Measurements from ENCODE around the gene ZBTB49. TPM values are rescaled to one million over a fixed set of nuclear protein-coding genes. Genes with fewer than 3 reads are reported as not detected.

Gene ZBTB49
- total RNA-seq, 2 donors from 2014 or later = 3.0 to 6.1 TPM

DNA sequence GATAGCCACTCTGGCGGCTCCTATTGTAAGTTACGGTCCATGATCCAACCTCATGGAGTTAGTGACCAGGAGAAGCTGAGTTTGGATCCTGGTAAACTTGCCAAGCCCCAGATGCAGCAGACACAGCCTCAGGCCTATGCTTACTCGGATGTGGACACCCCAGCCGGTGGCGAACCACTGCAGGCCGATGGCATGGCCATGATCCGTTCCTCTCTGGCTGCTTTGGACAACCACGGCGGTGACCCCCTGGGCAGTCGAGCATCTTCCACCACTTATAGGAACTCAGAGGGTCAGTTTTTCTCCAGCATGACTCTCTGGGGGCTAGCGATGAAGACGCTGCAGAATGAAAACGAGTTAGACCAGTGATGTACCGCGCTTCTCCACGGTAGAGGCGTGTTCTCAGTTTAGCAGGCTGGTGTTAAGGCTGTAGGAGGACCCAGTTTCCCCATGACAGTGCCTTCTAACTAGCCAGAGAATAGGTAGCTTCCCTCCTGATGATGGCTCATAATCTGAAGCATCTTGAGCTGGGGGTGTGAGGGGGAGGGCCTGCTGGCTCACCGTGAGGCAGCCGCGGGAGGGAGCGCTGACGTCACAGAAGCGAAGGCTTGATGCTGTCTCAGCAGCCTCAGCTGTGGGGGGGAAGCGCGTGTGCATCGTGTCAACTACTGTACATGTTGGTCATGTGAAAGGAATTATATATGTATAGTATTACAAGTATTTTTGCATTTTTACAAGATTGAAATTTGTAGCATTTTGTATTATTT lies 31.1 kb downstream of the ZBTB49 start:
- no peak for ATAC-seq
- intact Hi-C loops (cut with DNase I) = no loop called here
- DNase-seq = no peak

DNA sequence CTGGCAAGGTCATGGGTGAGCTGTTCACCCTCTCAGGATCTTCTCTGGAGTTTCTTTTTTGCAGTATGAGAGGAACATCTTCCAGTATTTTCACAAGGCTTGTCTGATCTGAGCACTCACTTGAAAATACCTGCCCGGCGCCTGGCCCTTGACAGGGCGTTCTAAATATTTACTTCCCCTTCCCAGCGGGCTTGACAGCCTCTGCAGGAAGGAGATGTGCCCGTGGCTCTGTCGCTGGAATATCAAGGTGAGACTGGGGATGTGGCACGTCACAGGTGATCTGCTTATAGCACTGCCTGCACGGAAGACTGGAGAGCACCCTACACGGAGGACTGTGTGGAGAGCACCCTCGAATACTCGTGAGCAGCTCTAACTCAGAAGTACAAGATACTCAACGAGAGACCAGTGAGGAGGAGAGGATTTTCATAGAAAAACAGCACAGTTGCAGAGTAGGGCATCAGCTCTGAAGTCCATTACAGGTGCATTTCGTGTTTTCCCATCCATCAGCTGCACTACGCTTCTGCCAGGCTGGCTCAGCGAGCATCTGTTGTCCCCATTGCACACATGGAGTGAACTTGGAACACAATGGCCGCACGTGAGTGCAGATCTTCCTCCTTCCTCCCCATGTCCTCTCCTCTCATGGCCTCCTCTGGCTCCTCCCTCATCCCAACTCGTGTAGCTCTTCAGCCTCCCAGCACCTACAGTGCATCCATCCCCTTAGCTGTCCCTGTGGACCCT lies 32.1 kb downstream of the ZBTB49 start:
- intact Hi-C loops (cut with DNase I) = no loop called here
- DNase-seq (no peak), ATAC-seq (no peak)

DNA sequence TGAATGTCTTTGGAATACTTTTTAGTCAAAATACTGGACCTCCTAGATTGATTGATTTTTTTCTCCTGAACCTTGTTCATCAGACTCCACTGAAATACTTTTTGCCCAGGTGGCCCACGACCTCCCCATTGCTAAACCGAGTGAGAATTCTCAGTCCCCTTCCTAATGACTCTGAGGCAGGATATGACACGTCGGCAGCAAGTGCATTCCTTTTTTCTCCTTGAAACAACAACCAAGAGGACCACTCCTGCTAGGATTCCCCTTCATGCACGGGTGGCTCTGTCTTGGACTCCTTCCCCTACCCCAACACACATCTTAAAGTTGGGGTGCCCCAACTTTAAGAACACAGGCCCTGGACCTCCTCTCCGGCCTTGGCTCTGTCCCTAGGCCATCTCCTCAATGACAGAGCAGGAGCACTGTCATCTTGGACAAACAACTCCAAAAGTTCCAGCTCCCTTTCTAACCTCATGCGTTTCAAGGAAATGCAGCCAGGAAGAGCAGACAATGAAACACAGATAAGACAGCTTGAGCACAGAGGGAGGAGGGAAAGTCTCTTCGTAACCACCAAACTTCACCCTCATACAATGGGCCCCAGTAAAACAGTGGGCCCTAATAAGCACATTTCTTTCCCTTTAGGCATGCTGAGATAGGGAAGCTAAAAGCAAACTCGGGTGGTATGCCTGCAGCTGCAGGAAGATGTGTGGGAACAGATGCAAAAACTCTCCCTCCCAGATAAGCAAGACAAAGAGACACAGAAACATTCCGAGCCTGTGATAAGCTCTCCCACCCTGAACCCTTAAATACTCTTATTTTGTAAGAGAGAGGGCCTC lies 33.9 kb downstream of the ZBTB49 start:
- peak in 1 of 2 donors; percentile 33 for ATAC-seq
- intact Hi-C loops (cut with DNase I) = no loop called here
- DNase-seq = no peak

DNA sequence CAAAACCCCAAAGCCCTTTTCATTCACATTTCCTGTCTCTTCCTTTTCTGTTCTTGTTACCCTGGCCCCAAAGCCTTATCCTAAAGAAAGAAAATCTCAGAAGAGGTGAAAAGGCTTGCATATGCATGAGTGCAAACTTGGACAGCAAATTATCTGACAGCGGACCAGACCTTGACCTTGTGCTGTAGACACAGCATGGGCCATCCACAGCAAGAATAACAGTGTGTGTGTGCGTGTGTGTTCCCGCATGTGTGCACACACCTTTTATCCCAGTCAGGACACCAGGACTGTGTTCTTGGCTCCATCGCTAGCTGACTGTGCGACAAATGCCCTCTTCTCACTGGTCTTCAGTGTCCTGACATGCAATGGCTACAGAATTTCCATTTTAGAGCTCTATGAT lies 35.3 kb downstream of the ZBTB49 start:
- DNase-seq (no peak), ATAC-seq (no peak)
- intact Hi-C loops (cut with DNase I) = no loop called here

DNA sequence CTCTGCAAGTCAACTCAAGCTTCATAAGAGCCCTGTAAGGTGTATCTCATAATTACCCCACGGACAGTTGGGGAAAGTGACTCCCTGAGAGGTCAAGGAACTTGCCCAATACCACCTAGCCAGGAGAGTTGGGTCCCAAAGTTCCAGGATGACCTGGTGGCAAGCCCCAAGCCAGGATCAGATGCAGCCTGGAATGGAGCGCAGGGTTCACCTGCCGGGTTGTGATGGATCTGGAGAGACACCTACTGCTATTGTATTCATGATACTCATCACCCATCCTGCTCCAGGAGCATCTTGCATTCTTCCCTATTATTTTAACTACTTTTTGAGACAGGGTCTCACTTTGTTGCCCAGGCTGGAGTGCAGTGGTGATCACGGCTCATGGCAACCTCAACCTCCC lies 36.1 kb downstream of the ZBTB49 start:
- DNase-seq (no peak), ATAC-seq (no peak)
- intact Hi-C loops (cut with DNase I) = no loop called here

DNA sequence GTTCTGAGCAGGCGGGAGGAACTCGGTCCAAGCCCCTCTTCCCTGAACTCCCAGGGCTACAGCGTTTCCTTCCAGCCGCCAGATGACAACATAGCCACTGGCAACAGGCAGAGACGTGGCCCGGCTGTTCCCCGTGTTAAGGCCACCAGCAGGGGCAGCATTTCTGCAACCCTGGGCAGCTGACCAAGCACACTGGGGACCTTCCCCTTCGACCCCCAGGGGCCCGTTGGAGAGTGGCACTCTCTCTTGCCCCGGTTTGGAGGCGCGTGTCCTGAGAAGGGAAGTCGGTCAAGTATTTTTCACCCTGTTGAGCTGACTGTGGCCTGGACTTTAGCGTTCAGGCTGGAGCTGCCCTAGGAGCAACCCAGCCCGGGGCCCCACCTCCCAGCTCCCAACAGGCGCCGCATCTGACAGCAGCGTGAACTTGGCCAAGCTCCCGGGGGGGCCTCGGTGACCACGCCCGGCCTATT lies 37.6 kb downstream of the ZBTB49 start:
- peak; percentile 77 to 88 for ATAC-seq
- DNase-seq = peak; percentile 74
- intact Hi-C loops (cut with DNase I) = no loop called here

DNA sequence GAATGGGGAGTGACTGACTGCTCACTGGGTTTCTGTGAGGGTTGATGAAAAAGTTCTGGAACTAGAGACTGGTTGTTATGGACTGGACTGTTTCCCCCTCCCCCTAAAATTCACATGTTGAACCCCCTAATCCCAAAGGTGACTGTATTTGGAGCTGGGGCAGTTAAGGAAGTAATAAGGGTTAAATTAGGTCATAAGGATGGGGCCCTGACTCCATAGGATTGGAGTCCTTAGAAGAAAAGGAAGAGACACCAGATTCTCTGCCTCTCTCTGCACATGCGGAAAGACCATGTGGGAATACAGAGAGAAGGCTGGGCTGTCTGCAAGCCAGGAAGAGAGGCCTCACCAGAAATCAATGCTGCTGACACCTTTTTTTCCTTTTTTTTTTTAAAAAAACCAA lies 38.2 kb downstream of the ZBTB49 start:
- no peak for ATAC-seq
- intact Hi-C loops (cut with DNase I) = no loop called here
- DNase-seq = no peak

DNA sequence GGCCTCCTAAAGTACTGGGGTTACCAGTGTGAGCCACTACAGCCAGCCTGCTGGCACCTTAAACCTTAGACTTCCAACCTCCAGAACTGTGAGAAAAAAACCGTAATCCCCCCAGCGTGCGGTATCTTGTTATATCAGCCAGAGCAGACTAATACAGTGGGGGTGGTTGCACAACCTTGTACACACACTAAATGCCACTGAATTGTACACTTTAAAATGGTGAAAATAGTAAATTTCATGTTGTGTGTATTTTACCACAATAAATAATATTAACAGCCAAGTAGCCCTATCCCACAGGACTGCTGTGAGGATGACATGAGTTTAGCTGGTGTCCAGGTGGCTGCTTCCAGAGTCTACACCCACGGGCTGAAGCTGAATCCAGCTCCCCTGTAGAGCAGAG lies 38.8 kb downstream of the ZBTB49 start:
- ATAC-seq (no peak), DNase-seq (no peak)

DNA sequence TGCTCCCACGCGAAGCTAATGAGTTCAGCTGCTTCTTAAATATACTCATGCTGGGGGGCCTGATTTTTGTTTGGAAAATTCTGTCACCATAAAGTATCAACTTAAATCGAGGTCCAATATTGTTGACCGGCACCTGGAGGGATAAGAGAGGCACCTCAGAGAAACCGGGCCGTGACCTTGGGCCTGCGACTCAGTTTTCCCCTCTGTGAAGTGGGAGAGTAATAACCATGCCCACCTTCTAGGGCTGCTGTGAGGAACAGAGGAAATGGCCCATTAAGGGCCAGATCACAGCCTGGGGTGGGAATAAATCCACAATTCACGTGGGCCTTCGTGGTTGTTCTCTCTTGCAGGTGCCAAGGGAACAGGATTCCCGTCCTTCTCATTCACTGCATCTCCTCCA lies 39.4 kb downstream of the ZBTB49 start:
- no peak for DNase-seq
- ATAC-seq = no peak

More for the DNA sequence above, 38.8 kb downstream of the ZBTB49 start:
- intact Hi-C loops (cut with DNase I) = no loop called here

DNA sequence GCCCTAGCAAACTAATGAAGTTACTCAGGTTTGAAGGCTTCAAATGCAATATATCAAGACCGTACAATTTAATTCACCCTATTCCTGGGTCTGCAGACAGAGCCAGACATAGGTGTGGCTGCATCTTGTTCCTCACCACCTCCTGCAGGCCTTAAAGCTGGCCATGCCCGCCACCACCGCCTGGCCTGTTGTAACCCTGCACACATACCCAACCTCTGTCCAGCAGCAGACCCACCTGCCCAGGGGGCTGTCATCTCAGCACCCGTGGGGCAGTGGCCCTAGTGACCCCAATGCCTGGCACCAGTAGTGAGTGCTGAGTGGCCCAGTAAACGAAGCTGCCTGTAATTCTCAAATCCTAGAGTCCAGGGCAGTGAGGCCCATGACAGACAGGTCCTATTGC lies 40.7 kb downstream of the ZBTB49 start:
- DNase-seq (no peak), ATAC-seq (no peak)
- intact Hi-C loops (cut with DNase I) = no loop called here

More for the DNA sequence above, 39.4 kb downstream of the ZBTB49 start:
- intact Hi-C loops (cut with DNase I) = no loop called here

DNA sequence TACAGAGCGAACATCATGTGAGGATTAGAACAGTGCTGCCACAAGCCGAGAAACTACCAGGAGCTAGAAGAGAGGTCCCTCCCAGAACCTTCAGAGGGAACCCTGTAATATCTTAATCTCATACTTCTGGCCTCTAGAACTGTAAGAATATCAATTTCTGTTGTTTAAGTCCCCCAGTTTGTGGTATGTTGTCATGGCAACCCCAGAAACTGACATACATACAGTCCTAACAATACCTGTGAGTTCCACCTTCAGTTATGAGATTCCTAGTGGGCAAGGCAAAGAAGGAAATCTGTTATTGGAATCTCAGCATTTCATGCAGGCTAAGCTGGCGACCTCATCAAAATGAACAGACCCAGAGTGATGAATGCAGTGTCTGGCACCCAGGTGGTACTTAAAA lies 42.5 kb downstream of the ZBTB49 start:
- intact Hi-C loops (cut with DNase I) = no loop called here
- ATAC-seq = no peak
- no peak for DNase-seq

DNA sequence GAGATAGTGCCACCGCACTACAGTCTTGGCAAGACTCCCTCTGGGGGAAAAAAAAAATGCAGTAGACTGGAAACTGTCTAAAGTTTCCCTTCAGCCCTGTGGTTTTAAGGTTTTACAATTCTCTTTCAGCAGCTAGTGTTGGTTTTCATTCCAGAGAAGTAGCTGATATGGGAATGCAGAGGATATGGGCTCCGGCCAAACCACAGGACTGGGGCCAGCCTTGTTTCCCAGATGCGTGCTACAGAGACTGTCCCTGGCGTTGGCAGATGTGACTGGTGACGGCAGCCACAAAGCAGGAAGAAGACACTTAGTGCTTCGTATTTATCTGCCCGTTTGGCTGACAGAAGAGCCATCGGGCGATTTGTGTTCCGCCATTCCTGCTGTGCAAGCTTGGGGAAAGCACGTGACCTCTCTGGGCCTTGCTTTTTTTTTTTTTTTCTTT lies 43.2 kb downstream of the ZBTB49 start:
- DNase-seq (peak; percentile 80), ATAC-seq (peak; percentile 91 to 94)
- intact Hi-C loops (cut with DNase I) = no loop called here

DNA sequence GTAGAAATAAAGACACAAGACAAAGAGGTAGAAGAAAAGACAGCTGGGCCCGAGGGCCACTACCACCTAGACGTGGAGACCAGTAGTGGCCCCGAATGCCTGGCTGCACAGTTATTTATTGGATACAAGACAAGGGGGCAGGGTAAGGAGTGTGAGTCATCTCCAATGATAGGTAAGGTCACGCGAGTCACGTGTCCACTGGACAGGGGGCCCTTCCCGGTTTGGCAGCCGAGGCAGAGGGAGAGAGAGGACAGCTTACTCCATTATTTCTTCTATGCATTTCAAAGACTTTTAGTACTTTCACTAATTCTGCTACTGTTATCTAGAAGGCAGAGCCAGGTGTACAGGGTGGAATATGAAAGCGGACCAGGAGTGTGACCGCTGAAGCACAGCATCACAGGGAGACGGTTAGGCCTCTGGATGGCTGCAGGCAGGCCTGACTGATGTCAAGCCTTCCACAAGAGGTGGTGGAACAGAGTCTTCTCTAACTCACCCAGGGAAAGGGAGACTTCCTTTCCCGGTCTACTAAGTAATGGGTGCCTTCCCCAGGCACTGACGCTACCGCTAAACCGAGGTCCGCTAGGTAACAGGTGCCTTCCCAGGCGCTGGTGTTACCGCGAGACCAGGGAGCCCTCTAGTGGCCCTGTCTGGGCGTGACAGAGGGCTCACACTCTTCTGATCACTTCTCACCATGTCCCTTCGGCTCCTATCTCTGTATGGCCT lies 44.9 kb downstream of the ZBTB49 start:
- intact Hi-C loops (cut with DNase I) = loop anchor here (2.0 to 5.0 kb wide), 2 partner anchors 82 to 83 kb away; no protein-coding TSS in a partner anchor
- ATAC-seq (peak; percentile 28 to 36), DNase-seq (peak; percentile 80)

DNA sequence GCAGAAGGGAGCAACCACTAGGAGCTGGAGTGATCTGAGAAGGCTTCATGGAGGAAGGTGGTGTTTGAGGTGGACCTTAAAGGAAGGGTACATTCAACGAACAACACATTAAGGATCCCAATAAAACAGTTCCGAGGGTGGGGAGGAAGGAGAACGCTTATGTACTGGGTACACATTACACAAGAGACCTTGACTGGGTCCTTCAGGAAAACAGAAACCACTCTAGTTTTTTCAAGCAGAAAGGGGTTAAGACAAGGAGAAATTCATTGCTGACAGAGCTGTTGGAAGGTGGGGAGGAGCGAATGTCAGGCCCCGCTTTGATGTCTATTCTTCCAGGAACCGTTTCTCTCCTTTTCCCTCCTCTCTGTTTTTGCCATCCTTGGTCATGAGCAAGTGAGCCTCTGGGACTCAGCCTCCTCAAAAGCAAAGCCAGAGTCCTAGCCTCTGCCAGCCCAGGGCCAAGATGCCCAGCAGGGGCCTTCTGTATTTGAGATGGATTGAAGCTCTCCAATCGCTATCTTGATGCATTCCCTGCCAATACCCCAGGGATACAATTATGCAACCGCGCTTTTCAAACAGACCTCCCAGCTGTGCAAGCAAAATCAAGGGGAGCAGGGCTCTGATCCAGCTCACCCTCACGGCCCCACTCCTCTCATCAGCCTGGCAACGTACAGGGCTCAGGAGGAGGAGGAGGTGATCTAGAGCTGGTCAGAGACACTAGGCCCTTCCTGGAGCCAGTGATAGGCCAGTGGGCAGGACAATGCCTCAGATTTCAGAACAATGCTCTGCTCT lies 48.4 kb downstream of the ZBTB49 start:
- peak in 1 of 2 donors; percentile 9 for ATAC-seq
- no peak for DNase-seq
- intact Hi-C loops (cut with DNase I) = loop anchor here in 1 of 2 donors (5.0 kb wide), 1 partner anchor 86 kb away; no protein-coding TSS in a partner anchor

DNA sequence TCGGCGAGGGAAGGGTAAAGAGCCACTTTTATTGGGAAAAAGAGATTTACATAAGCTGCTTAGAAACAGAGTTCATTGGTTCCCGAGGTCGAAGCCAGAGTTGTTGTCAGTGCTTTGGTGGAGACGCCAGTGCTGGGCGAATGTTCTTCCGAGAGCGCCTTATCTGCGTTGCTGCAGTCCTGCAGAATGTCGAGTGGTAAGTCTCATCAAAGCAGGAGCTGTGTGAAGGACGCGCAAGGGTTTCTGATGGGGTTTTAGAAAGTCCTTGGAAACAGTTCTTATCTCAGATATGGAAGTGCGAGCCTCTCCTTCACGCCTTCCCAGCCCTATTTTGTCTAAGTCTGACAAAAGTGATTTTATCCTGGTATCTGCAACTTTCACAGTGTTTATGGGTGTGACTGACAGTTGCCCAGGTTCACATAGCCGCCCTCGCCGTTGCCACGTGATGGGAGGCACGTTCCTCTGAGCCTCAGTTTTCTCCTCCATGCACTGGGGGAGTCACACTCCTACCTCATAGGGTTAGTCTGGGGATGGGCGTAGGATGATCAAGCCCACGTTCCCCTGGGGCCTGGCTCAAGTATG lies 49.5 kb downstream of the ZBTB49 start:
- ATAC-seq (peak; percentile 63 to 85), DNase-seq (peak; percentile 41)
- intact Hi-C loops (cut with DNase I) = loop anchor here in 1 of 2 donors (5.0 kb wide), 1 partner anchor 87 kb away; no protein-coding TSS in a partner anchor

DNA sequence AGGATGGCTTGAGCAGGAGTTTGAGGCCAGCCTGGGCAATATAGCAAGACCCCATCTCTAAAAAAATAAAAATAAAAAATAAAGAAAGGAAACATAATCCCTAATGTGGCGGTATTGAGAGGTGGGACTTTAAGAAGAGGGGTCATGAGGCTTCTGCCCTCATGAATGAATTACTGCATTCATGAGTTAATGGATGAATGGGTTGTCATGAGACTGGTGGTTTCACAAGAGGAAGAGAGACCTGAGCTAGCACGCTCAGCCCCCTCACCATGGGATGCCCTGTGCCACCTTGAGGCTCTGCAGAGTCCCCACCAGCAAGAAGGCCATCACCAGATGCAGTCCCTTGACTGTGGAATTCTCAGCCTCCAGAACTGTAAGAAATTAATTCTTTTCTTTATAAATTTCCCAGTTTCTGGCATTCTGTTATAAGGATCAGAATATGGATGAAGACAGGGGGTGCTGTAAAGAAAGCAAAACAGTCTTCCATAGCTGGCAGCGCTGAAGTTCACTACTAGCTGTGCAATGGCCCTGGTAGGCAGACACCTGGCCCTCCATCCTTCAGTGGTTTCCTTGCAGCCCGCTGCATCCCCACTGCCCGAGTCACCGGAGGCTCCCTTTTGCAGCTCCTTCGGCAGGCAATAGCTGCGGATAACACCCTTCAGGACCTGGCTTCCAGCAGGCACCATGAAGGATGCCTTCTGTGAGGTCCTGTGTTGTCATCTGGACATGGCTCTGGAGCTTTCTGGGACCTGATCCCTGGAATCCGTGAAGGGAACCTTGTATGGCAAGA lies 52.0 kb downstream of the ZBTB49 start:
- DNase-seq = no peak
- intact Hi-C loops (cut with DNase I) = no loop called here
- no peak for ATAC-seq

DNA sequence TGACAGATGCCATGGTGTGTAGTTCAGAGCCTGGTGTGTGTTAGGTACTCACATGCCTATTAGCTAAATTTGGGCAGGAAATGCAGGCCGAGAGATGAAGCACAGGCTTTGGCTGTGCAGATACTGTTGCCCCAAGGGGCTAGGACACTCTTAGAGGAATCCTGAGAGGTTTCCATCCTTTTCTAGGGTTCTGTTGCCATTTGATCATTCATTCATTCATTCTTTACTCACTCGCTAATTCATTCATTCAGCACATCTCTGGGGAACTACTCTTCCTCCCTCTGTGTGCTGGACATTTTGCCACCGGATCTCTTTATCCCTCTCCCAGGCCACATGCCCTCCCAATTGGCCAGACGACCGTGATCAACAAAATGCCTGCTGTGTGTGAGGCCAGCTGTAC lies 53.0 kb downstream of the ZBTB49 start:
- DNase-seq (no peak), ATAC-seq (no peak)
- intact Hi-C loops (cut with DNase I) = no loop called here
